Bone marrow (tissue), 2 donors: Measurements from ENCODE around the gene FBH1.

Experiments used
- DNase-seq, 2 donors: peaks; one replicate each; lab custom pipeline; 2025; lab: John Stamatoyannopoulos, UW

Gene FBH1

DNA sequence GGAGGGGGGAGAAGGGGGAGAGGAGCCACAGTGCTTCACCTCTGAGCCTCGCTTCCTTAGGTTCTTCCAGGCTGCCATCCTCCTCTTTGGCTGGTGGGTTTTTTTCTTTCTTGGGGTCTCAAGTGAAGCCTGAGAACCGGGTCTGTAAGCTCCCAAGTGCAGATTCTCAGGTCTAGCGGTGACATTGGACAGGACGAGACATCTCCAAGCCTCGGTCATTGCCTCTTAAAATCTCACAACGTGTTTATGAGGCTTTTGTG lies 88.1 kb downstream of the FBH1 start:
- no peak for DNase-seq

DNA sequence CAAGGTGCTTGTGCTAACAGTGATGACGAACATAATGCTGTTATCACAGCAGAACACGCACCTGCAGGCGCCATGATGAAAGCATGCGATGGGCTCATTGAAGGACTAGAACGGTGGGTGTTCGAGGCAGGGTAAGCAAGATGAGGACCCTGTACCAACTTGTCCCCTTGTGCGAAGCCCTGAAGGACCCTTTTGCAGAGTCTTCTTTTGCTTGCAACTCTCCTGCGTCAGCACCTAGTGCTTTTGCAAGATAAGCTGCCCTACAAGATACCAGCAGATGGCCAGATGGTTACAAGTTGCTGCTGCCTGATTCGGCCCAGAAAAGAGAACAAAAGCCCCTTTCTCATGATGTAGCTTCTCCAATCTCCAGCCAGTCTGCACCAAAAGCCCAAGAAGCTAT lies 91.5 kb downstream of the FBH1 start:
- no peak for DNase-seq

GRCh38 chr10:5983774-5984173 lies 93.7 kb downstream of the FBH1 start:
- DNase-seq, result no peak

DNA sequence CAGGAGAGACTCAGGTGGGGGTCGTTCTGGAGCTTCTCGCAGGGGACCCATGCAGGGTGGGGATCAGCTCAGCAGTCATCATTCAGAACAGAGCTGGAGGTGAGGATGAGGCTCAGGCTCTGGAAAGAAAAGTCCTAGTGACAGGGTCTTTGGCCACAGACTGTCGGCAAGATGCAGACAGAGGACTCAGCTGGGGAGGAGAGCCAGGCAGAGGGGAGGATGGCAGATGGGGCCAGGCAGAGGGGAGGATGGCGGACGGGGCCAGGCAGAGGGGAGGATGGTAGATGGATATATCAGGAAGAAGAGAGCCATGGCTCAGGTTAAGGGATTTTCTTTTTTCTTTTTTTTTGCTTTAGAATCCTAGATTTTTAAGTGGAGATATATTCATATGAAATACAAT lies 95.0 kb downstream of the FBH1 start:
- no peak for DNase-seq
